ENCODE measurements around the gene RHEX. TPM values are rescaled to one million over a fixed set of nuclear protein-coding genes. Genes with fewer than 3 reads are reported as not detected.
"Not testable (repeated sequence)": the region's sequence is repeated elsewhere in the genome, so short reads cannot be mapped to it uniquely, and the experiment has no call there.

RHEX gene
- total and polyA plus RNA-seq, 9 donors: 0.15 to 13.3 (median 1.8) TPM; not detected in 1

DNA sequence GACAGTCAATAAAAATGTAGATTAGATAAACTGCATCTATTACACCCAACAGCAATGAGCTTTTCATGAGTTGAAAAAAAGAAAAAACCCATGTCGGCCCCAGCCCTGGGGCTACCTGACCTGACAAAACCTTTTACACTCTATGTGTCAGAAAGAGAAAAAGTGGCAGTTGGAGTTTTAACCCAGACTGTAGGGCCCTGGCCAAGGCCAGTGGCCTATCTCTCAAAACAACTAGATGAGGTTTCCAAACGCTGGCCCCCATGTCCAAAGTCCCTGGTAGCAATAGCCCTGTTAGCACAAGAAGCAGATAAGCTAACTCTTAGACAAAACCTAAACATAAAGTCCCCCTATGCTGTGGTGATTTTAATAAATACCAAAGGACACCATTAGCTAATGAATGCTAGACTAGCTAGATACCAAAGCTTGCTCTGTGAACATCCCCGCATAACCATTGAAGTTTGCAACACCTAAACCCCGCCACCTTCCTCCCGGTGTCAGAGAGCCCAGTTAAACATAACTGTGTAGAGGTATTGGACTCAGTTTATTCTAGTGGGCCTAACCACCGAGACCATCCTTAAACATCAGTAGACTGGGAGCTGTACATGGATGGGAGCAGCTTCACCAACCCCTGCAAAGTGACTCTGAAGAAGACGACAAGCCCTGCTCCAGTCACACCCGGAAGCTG, 2.8 kb downstream of the RHEX start:
- DNase-seq; H3K36me3 ChIP-seq; H3K4me1 ChIP-seq (ENCODE audit: insufficient read depth); intact Hi-C loops (cut with DNase I); H3K4me3 ChIP-seq; H3K27me3 ChIP-seq; H3K9me3 ChIP-seq; H3K27ac ChIP-seq: not testable (repeated sequence)
- 84 to 92% (median 88%) methylated on average over 8 of the region's 8 CpGs for WGBS, 3 donors

DNA sequence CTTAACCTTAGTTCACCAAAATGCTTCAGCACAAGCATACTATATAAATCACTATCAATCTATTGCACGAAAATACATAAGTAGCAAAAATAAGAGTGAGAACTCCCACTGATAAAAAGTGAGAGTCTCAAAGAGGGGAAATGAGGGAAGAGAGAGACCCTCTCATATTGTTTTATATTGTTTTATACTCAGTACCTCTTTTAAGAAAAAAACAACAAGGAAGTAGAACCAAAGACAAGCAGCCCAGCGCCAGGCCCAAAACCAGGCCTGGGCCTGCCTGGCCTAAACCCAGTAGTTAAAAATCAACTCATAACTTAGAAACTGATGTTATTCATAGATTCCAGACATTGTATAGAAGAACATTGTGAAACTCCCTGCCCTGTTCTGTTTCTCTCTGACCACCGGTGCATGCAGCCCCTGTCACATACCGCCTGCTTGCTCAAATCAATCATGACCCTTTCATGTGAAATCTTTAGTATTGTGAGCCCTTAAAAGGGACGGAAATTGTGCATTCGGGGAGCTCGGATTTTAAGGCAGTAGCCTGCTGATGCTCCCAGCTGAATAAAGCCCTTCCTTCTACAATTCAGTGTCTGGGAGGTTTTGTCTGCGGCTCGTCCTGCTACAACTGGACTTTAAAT, 5.4 kb downstream of the RHEX start:
- H3K27me3 ChIP-seq; H3K4me3 ChIP-seq; H3K4me1 ChIP-seq (ENCODE audit: insufficient read depth); intact Hi-C loops (cut with DNase I); H3K36me3 ChIP-seq; H3K27ac ChIP-seq; H3K9me3 ChIP-seq; DNase-seq: not testable (repeated sequence)
- 95 to 97% (median 96%) methylated on average over 6 to 7 of the region's 9 CpGs for WGBS, 3 donors

DNA sequence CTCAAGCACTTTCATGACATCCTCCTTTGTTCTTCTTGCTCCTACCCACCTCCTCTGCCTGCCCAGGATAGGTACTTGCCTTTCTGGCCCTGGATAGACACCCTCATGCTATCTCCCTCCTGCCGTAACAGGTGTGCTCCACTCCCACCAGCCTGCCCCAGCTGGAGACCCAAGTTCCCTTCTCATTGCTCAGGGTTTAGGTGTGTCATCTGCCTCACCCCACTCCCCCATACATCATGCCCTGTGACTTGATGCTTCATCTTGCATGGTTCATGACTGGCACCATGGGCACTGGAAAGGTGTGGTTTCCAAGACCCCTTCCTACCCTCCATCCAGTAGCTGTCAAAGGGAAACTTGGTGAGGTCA, 5.9 kb downstream of the RHEX start:
- intact Hi-C loops (cut with DNase I): no loop called here
- no peaks in the 10 kb centered on the region for H3K36me3 ChIP-seq
- no peaks in the 10 kb centered on the region for H3K4me1 ChIP-seq (ENCODE audit: insufficient read depth)
- no peak for DNase-seq
- 94 to 97% (median 97%) methylated on average over 1 of the region's 1 CpG for WGBS, 3 donors
- no peaks in the 10 kb centered on the region for H3K27me3 ChIP-seq
- H3K9me3 ChIP-seq: no peaks in the 10 kb centered on the region
- H3K27ac ChIP-seq: no peak overlapping the region
- no peak overlapping the region for H3K4me3 ChIP-seq
- TF ChIP-seq, protein P1, sequence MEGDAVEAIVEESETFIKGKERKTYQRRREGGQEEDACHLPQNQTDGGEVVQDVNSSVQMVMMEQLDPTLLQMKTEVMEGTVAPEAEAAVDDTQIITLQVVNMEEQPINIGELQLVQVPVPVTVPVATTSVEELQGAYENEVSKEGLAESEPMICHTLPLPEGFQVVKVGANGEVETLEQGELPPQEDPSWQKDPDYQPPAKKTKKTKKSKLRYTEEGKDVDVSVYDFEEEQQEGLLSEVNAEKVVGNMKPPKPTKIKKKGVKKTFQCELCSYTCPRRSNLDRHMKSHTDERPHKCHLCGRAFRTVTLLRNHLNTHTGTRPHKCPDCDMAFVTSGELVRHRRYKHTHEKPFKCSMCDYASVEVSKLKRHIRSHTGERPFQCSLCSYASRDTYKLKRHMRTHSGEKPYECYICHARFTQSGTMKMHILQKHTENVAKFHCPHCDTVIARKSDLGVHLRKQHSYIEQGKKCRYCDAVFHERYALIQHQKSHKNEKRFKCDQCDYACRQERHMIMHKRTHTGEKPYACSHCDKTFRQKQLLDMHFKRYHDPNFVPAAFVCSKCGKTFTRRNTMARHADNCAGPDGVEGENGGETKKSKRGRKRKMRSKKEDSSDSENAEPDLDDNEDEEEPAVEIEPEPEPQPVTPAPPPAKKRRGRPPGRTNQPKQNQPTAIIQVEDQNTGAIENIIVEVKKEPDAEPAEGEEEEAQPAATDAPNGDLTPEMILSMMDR (IDR thresholded peaks at IDR 0.05): no peak
- no peak for TF ChIP-seq EP300 (IDR thresholded peaks at IDR 0.05)
- TF ChIP-seq POLR2A (IDR thresholded peaks at IDR 0.05): no peak

DNA sequence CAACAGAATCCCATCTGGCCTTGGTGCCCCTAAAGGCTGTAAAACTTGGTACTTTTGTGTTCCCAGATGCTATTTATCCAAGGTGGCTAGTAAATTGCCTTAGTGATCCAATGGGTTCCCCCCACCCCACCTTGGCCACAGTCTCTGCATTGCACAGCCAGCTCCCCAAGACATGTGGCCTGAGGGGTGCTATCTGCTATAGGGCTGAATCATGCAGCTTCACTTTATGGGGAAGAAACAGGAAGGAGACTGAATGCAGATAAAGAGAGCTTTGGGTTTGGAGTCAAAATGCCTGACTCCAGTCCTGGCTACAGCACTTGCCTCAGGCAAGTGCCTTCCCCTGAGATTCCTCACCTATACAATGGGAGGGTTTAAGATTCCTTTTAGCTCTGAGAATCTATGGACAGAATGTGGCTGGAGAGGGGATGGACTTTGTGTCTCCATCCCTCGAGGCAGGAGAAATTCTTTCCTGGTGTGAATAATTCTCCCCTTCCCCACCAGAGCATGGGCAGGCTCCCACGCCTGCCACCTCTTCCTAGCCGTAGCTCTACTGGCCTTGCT, 6.5 kb downstream of the RHEX start:
- Histone ChIP-seq H3K36me3 (no peaks in the 10 kb centered on the region), H3K4me1 (ENCODE audit: insufficient read depth) (no peaks in the 10 kb centered on the region), H3K9me3 (no peaks in the 10 kb centered on the region), H3K27ac (no peak overlapping the region), H3K4me3 (no peak overlapping the region), H3K27me3 (no peaks in the 10 kb centered on the region)
- no peak for DNase-seq
- TF ChIP-seq, protein P1 (IDR thresholded peaks at IDR 0.05): no peak
- TF ChIP-seq POLR2A (IDR thresholded peaks at IDR 0.05) (no peak), EP300 (IDR thresholded peaks at IDR 0.05) (no peak)
- intact Hi-C loops (cut with DNase I): no loop called here
- WGBS, 3 donors: 73 to 83% (median 81%) methylated on average over 3 of the region's 3 CpGs

DNA sequence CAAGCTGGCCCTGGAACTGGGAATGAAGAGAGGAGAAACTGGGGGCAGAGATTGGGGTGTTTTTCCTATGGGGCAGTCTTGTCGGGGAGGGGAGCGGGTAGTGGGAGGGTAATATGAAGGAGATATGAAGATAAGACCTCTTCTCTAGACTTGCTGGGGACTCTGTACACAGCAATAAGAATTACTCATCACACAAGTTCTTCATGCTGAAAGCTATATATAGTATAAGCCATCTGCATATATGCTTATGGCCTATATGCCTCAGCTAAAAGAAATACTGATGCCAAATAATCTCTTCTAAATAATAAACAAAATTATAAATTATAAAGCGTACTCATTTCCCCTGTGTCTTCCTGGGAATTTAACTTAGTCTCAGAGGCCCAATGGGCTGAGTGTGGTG, 7.9 kb downstream of the RHEX start:
- WGBS, 3 donors: 89 to 97% (median 92%) methylated on average over 3 of the region's 3 CpGs
- no peak overlapping the region for H3K27ac ChIP-seq
- no peaks in the 10 kb centered on the region for H3K4me1 ChIP-seq (ENCODE audit: insufficient read depth)
- no peak overlapping the region for H3K4me3 ChIP-seq
- TF ChIP-seq EP300 (IDR thresholded peaks at IDR 0.05) (no peak), POLR2A (IDR thresholded peaks at IDR 0.05) (no peak)
- TF ChIP-seq, protein P1 (IDR thresholded peaks at IDR 0.05): no peak
- no peaks in the 10 kb centered on the region for H3K36me3 ChIP-seq
- no peak for DNase-seq
- H3K27me3 ChIP-seq: no peaks in the 10 kb centered on the region
- intact Hi-C loops (cut with DNase I): no loop called here
- H3K9me3 ChIP-seq: no peaks in the 10 kb centered on the region

All from ovary (tissue), 9 donors.